GM03348 (cell line): Measurements from ENCODE around the gene SIN3B.

Source experiments
- DNase-seq: peaks from one replicate; pipeline ENCODE4 v3.0.0; 2012; ENCODE audit warnings: low spot score

The SIN3B gene

DNA sequence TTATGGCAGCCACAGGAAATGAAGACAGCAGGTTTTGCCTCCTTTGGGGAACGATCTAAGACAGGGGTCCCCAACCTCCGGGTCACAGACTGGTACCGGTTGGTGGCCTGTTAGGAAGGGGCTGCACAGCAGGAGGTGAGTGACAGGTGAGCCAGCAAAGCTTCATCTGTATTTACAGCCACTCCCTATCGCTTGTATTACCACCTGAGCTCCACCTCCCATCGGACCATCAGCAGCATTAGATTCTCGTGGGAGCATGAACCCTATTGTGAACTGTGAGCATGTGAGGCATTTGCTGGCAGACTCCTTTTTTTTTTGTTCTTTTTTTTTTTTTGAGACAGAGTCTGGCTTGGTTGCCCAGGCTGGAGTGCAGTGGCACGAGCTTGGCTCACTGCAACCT is 81.8 kb downstream of the SIN3B start:
- no peak for DNase-seq

DNA sequence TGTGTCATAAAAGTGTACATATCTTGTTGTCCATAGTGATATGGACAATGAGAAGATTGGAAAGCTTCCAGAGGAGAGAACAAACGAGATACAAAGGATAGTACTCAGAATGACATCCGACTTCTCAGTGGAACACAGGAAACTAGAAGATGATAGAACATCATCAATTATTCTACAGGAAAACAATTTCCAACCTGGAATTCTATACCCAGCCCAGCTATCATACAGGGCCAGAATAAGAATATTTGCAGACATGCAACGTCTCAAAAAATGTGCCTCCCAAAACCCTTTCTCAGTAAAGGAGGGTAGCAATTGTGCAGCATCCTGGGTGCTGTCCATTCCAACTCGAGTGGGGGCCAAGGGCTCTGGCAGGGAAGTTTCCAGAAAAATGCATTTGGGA is 83.6 kb downstream of the SIN3B start:
- DNase-seq, result no peak

- no peak for DNase-seq
These were observed 85.2 kb downstream of the SIN3B start for GRCh38 chr19:16914421-16914820.

DNA sequence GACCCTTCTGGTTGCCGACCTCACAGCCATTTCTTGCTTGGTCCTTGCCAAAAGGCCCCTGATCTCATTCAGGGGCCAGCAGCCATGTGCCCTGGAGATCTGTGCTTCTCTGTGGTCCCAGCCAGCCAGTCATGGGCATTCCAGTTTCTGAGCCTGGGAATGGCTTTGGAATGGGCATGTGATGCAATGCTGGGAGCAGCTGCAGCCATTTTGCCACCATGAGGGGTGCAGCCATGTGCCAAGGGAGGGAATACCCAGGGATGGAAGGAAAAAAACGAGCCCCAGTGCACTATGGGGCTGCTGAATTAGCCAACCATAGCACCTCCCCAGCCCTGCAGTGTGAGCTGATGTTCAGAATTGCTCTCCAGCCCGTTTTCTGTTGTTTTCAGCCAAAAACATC is 85.9 kb downstream of the SIN3B start:
- DNase-seq, result no peak

GRCh38 chr19:16915734-16916133 is 86.5 kb downstream of the SIN3B start:
- no peak for DNase-seq

DNA sequence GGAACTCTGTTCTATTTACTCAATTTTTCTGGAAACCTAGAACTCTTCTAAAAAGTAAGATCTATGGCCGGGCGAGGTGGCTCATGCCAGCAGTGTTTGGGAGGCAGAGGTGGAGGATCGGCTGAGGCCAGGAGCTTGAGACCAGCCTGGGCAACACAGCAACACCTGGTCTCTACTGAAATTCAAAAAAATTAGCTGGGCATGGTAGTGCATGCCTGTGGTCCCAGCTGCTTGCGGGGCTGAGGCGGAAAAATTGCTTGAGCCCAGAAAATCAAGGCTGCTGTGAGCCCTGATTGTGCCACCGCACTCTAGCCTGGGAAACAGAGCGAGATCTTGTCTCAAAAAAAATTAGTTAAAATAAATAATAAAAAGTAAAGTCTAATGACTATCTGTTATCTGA is 88.2 kb downstream of the SIN3B start:
- DNase-seq, result no peak

- DNase-seq, result no peak
These were observed 90.3 kb downstream of the SIN3B start for GRCh38 chr19:16919496-16919895.

DNA sequence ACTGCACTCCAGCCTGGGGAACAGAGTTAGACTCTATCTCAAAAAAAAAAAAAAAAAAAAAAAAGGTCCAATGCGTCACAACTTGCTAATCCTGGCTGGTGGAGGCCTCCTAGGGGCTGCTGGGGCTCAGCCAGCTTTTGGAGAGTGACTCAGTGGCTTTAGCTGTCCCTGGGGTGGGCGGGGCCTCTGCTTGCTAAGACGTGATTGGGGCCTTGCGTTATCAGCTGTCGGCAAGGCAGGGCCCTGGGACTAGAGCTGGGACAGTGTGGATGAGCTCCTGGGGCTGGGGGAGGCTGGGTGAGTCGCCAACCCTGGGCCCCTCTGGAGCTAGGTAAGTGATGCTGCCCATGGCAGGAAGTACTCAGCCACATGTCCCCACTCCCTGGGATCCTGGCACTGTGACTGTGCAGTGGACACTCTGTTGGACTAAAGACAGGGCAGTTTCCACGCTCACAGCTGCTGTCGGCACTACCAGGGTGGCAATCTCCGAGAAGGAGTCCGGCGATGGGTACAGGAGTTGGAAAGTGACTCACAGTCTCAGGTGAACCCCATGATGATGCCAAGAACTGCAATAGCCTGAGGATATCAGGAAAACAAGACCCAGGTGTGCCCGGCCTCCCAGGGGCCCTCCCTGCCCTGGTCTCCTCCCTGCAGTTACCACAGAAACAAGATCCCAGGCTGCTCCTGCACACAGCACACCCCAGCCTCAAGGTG is 91.8 kb downstream of the SIN3B start:
- peak; percentile 54 for DNase-seq

- no peak for DNase-seq
These were observed 92.8 kb downstream of the SIN3B start for GRCh38 chr19:16921766-16922591.

- no peak for DNase-seq
These were observed 93.4 kb downstream of the SIN3B start for GRCh38 chr19:16922592-16922934.

- no peak for DNase-seq
These were observed 93.8 kb downstream of the SIN3B start for GRCh38 chr19:16922949-16923348.

DNA sequence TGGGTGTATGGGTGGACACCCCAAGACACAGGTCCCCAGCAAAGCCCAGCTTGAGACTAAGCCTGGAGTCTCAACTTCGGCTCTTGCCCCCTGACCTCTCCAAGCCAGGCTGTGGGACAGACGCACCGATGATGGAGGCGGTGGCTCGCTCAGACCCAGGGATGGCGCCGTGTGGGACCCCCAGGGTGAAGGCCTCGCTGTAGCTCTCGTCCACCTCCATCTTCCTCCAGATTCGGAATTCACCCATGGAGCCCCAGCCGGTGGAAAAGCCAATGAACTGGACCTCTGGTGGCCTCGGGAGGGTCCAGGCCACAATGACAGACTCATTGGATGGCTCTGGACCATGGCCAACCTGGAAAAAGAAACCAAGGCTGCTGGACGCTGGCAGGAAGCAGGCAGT is 98.7 kb downstream of the SIN3B start:
- DNase-seq, result no peak

GRCh38 chr19:16928351-16928750 is 99.2 kb downstream of the SIN3B start:
- no peak for DNase-seq

GRCh38 chr19:16928916-16929315 is 99.7 kb downstream of the SIN3B start:
- no peak for DNase-seq
